Measurements from ENCODE around the gene CARM1. TPM values are rescaled to one million over a fixed set of nuclear protein-coding genes. Genes with fewer than 3 reads are reported as not detected.
"Not testable (repeated sequence)": the region's sequence is repeated elsewhere in the genome, so short reads cannot be mapped to it uniquely, and the experiment has no call there.

Gene CARM1
- total RNA-seq, 1 experiment from 2014 or later: 63.7 TPM

DNA sequence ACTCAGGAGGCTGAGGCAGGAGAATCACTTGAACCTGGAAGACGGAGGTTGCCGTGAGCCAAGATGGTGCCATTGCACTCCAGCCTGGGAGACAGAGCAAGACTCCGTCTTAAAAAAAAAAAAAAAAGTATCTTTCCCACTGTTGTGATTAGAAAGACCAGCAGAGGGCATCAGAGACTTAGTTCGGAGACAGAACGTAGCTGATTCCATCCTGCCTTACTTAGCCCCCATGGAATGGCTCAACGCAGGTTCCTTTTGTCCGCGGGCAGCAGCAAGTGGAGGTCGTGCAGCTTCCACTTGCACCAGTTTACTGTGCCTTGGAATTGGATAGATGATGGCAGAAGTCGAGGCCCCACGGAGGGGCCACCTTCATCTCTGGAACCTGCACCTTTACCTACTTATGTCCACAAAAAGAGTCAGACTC lies 65.3 kb downstream of the CARM1 start:
- intact Hi-C loops (cut with micrococcal nuclease; ENCODE audit: unreplicated experiment): loop anchor here (5.0 to 10.0 kb wide), 4 partner anchors 101 to 501 kb away; partner anchors contain the start of genes ODAD3 and PRKCSH
- Histone ChIP-seq H3K9me2 (ENCODE audit: insufficient read depth) (no peaks in the 10 kb centered on the region), H3K4me3 (no peak overlapping the region), H3K4me2 (peak overlapping the region; percentile 59), H2AFZ (peak overlapping the region; percentile 60; the same call in 1 of the 2 replicates), H3F3A (ENCODE audit: insufficient read depth, low read depth) (peaks cover 61% of the 10 kb centered on the region), H4K20me1 (ENCODE audit: insufficient read depth) (0 out of 2 replicates have a peak, but pooled peaks cover 7% of the 10 kb centered on the region), H3K27ac (no peak overlapping the region), H3K79me2 (ENCODE audit: low read depth) (peaks cover 23% of the 10 kb centered on the region), H3K4me1 (replicated peaks; ENCODE audit: insufficient read depth) (peaks cover 49% of the 10 kb centered on the region), H3K9me3 (ENCODE audit: insufficient read depth, low read depth) (no peaks in the 10 kb centered on the region), H3K27me3 (ENCODE audit: insufficient read depth, low read depth) (no peaks in the 10 kb centered on the region), H3K36me3 (ENCODE audit: low read depth) (no peaks in the 10 kb centered on the region)
- DNase-seq: peak; percentile 45 to 75
- no TSS peak for BruUV-seq (replicated peaks)
- ChIA-PET POLR2A (ENCODE audit: unreplicated experiment) (interaction anchor here (0.6 kb wide), 3 partner anchors 104 to 452 kb away, joined by 3 to 15 read pairs (median 5); no protein-coding TSS in a partner anchor), CTCF (interaction anchor here (0.5 to 0.7 kb wide), 6 partner anchors 149 to 949 kb away, joined by 5 to 8 read pairs (median 6); partner anchors contain the start of gene RGL3)
- TF ChIP-seq EZH2 (IDR thresholded peaks at IDR 0.05; ENCODE audit: low read depth): no peak
- peak; percentile 84 for TF ChIP-seq CTCF (conservative IDR thresholded peaks at IDR 0.05)

GRCh38 chr19:10941649-10942048 lies 70.3 kb downstream of the CARM1 start:
- ChIA-PET POLR2A (ENCODE audit: unreplicated experiment) (interaction anchor here (0.5 kb wide), 1 partner anchor 116 kb away, joined by 9 read pairs; no protein-coding TSS in a partner anchor), CTCF (interaction anchor here (0.7 kb wide), 6 partner anchors 35 to 149 kb away, joined by 3 to 12 read pairs (median 5); no protein-coding TSS in a partner anchor)
- DNase-seq; H3K4me2 ChIP-seq; H3K4me3 ChIP-seq; intact Hi-C loops (cut with micrococcal nuclease; ENCODE audit: unreplicated experiment); H3K27ac ChIP-seq; H3K27me3 ChIP-seq (ENCODE audit: insufficient read depth, low read depth); H3K36me3 ChIP-seq (ENCODE audit: low read depth); H3K9me3 ChIP-seq (ENCODE audit: insufficient read depth, low read depth); BruUV-seq (replicated peaks); H2AFZ ChIP-seq; H4K20me1 ChIP-seq (ENCODE audit: insufficient read depth); H3K9me2 ChIP-seq (ENCODE audit: insufficient read depth): not testable (repeated sequence)
- Histone ChIP-seq H3F3A (ENCODE audit: insufficient read depth, low read depth) (peaks cover 53% of the 10 kb centered on the region), H3K79me2 (ENCODE audit: low read depth) (peaks cover 13% of the 10 kb centered on the region), H3K4me1 (replicated peaks; ENCODE audit: insufficient read depth) (peaks cover 54% of the 10 kb centered on the region)

DNA sequence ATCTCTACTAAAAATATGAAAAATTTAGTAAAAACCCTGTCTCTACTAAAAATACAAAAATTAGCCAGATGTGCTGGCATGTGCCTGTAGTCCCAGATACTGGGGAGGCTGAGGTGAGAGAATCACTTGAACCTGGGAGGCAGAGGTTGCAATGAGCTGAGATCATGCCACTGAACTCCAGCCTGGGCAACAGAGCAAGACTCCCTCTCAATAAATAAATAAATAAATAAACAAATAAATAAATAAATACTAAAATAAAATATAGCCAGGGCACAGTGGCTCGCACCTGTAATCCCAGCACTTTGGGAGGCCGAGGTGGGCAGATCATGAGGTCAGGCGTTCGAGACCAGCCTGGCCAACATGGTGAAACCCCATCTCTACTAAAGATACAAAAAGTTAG lies 72.1 kb downstream of the CARM1 start:
- intact Hi-C loops (cut with micrococcal nuclease; ENCODE audit: unreplicated experiment): not testable (repeated sequence)

DNA sequence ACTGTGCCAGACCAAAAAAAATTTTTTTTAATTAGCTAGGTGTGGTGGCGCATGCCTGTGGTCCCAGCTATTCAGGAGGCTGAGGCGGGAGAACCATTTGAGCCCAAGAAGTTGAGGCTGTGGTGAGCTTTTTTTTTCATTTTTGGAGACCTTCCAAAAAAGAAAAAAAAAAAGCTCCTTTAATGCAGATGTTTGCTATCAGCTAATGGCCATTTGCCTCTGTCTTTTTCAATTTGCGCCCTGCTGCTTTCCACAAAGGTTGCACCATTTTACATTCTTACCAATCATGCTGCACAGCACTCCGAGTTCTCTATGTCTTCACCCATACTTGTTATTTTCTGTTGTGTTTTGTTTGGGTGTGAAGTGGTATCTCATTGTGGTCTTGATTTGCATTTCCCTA lies 73.9 kb downstream of the CARM1 start:
- H2AFZ ChIP-seq: no peak overlapping the region
- peaks cover 45% of the 10 kb centered on the region for H3F3A ChIP-seq (ENCODE audit: insufficient read depth, low read depth)
- H4K20me1 ChIP-seq (ENCODE audit: insufficient read depth): no peaks in the 10 kb centered on the region
- DNase-seq: no peak
- no peaks in the 10 kb centered on the region for H3K36me3 ChIP-seq (ENCODE audit: low read depth)
- no peaks in the 10 kb centered on the region for H3K9me3 ChIP-seq (ENCODE audit: insufficient read depth, low read depth)
- H3K27me3 ChIP-seq (ENCODE audit: insufficient read depth, low read depth): no peaks in the 10 kb centered on the region
- no TSS peak for BruUV-seq (replicated peaks)
- intact Hi-C loops (cut with micrococcal nuclease; ENCODE audit: unreplicated experiment): no loop called here
- POLR2A ChIA-PET (ENCODE audit: unreplicated experiment): interaction anchor here (0.6 kb wide), 1 partner anchor 35 kb away, joined by 14 read pairs; no protein-coding TSS in a partner anchor
- no peaks in the 10 kb centered on the region for H3K9me2 ChIP-seq (ENCODE audit: insufficient read depth)
- H3K4me2 ChIP-seq: no peak overlapping the region
- no peak overlapping the region for H3K27ac ChIP-seq
- CTCF ChIA-PET: interaction anchor here (0.5 to 0.6 kb wide), 2 partner anchors 12 to 18 kb away, joined by 3 read pairs; no protein-coding TSS in a partner anchor
- TF ChIP-seq CTCF (conservative IDR thresholded peaks at IDR 0.05) (no peak), EZH2 (IDR thresholded peaks at IDR 0.05; ENCODE audit: low read depth) (no peak)
- no peaks in the 10 kb centered on the region for H3K79me2 ChIP-seq (ENCODE audit: low read depth)
- peaks cover 35% of the 10 kb centered on the region for H3K4me1 ChIP-seq (replicated peaks; ENCODE audit: insufficient read depth)
- H3K4me3 ChIP-seq: no peak overlapping the region

More for the DNA sequence above, 72.1 kb downstream of the CARM1 start:
- H3K79me2 ChIP-seq (ENCODE audit: low read depth); H3K36me3 ChIP-seq (ENCODE audit: low read depth); DNase-seq; H3K4me2 ChIP-seq; H3K9me2 ChIP-seq (ENCODE audit: insufficient read depth); H4K20me1 ChIP-seq (ENCODE audit: insufficient read depth); H2AFZ ChIP-seq; H3K27me3 ChIP-seq (ENCODE audit: insufficient read depth, low read depth); H3K4me3 ChIP-seq; H3K27ac ChIP-seq; BruUV-seq (replicated peaks); H3K9me3 ChIP-seq (ENCODE audit: insufficient read depth, low read depth); CTCF ChIA-PET: not testable (repeated sequence)
- POLR2A ChIA-PET (ENCODE audit: unreplicated experiment): interaction anchor here (0.6 kb wide), 1 partner anchor 339 kb away, joined by 3 read pairs; no protein-coding TSS in a partner anchor
- H3K4me1 ChIP-seq (replicated peaks; ENCODE audit: insufficient read depth): peaks cover 49% of the 10 kb centered on the region
- peaks cover 54% of the 10 kb centered on the region for H3F3A ChIP-seq (ENCODE audit: insufficient read depth, low read depth)
